ENCODE measurements around the gene OXCT2. TPM values are rescaled to one million over a fixed set of nuclear protein-coding genes. Genes with fewer than 3 reads are reported as not detected.
"Not testable (repeated sequence)": the region's sequence is repeated elsewhere in the genome, so short reads cannot be mapped to it uniquely, and the experiment has no call there.

The OXCT2 gene
- total RNA-seq: under 1 TPM; 0.16 to 0.44 (median 0.28) TPM
- 0.35 TPM for total RNA-seq (2013)
- 0 to 1.5 (median 0.15) reads per million in 29 experiments for total RNA-seq

GRCh38 chr1:39771022-39771532 is at the start of gene OXCT2:
Gene OXCT2 (minus strand): TSS chr1:39771348. CDS start chr1:39771255, 93 bp downstream.
- POLR2A ChIA-PET, H3K27ac Mint-ChIP-seq: not testable (repeated sequence)

GRCh38 chr1:39819091-39819812 is 48.1 kb upstream of the OXCT2 start:
- POLR2A ChIA-PET: no interaction called here
- Mint-ChIP-seq H3K27me3 (peaks cover 21% of the 10 kb centered on the region in 2 donors), H3K4me1 (peaks cover 5 to 17% (median 10%) of the 10 kb centered on the region in 3 donors), H3K4me3 (no peak overlapping the region), H3K9me3 (no peaks in the 10 kb centered on the region), H3K36me3 (no peaks in the 10 kb centered on the region), H3K27ac (no peak overlapping the region)
- no peaks in the 10 kb centered on the region for H3K9me3 ChIP-seq
- DNase-seq: peak in 3 of 35 experiments; percentile 2 to 9 (median 4)
- H3K27ac ChIP-seq (ENCODE audit: low read length): no peak overlapping the region
- WGBS (ENCODE audit: insufficient coverage): 67% methylated on average over 15 of the region's 22 CpGs
- CTCF ChIA-PET: interaction anchor here in 1 of 2 donors (0.6 to 1.1 kb wide), 2 partner anchors 155 to 462 kb away, joined by 3 read pairs; no protein-coding TSS in a partner anchor
- peaks cover 0 to 48% of the 10 kb centered on the region in 2 experiments for H3K27me3 ChIP-seq (replicated peaks in 1 of 2; ENCODE audit: control insufficient read depth in 2 of 2, extremely low read depth in 1 of 2, insufficient read depth in 2 of 2, low read length in 1 of 2)
- H3K4me1 ChIP-seq (ENCODE audit: control insufficient read depth in 1 of 2, extremely low read depth in 1 of 2, insufficient read depth in 2 of 2, low read length in 2 of 2): peaks cover 0 to 17% of the 10 kb centered on the region in 2 experiments
- H3K36me3 ChIP-seq (ENCODE audit: control insufficient read depth in 2 of 2, extremely low read depth in 1 of 2, insufficient read depth in 1 of 2, low read length in 1 of 2): no peaks in the 10 kb centered on the region
- no peak for ATAC-seq (replicated peaks in 1 of 4)
- no peak overlapping the region for H3K4me3 ChIP-seq (ENCODE audit: control insufficient read depth in 1 of 2, extremely low read depth in 1 of 2, low read length in 1 of 2)

More at GRCh38 chr1:39771022-39771532, at the start of gene OXCT2:
- H3K4me1 Mint-ChIP-seq; CTCF ChIA-PET; H3K9me3 ChIP-seq; H3K27me3 Mint-ChIP-seq; H3K9me3 Mint-ChIP-seq; H3K4me3 ChIP-seq (ENCODE audit: control insufficient read depth in 1 of 2, extremely low read depth in 1 of 2, low read length in 1 of 2); DNase-seq; H3K36me3 Mint-ChIP-seq; H3K4me1 ChIP-seq (ENCODE audit: control insufficient read depth in 1 of 2, extremely low read depth in 1 of 2, insufficient read depth in 2 of 2, low read length in 2 of 2); H3K27me3 ChIP-seq (replicated peaks in 1 of 2; ENCODE audit: control insufficient read depth in 2 of 2, extremely low read depth in 1 of 2, insufficient read depth in 2 of 2, low read length in 1 of 2); H3K36me3 ChIP-seq (ENCODE audit: control insufficient read depth in 2 of 2, extremely low read depth in 1 of 2, insufficient read depth in 1 of 2, low read length in 1 of 2); H3K27ac ChIP-seq (ENCODE audit: low read length): not testable (repeated sequence)
- H3K4me3 Mint-ChIP-seq: peak within 1 kb of the TSS in 2 of 3 donors; percentile 9 to 25
- ATAC-seq (replicated peaks in 1 of 4): peak in 2 of 4 experiments; percentile 31 to 40
- WGBS (ENCODE audit: insufficient coverage): 0% methylated on average over 3 of the region's 57 CpGs

GRCh38 chr1:39818482-39818881 is 47.3 kb upstream of the OXCT2 start:
- H3K4me1 ChIP-seq (ENCODE audit: control insufficient read depth in 1 of 2, extremely low read depth in 1 of 2, insufficient read depth in 2 of 2, low read length in 2 of 2): peaks cover 0 to 17% of the 10 kb centered on the region in 2 experiments
- peaks cover 0 to 48% of the 10 kb centered on the region in 2 experiments for H3K27me3 ChIP-seq (replicated peaks in 1 of 2; ENCODE audit: control insufficient read depth in 2 of 2, extremely low read depth in 1 of 2, insufficient read depth in 2 of 2, low read length in 1 of 2)
- WGBS (ENCODE audit: insufficient coverage): 100% methylated on average over 2 of the region's 2 CpGs
- CTCF ChIA-PET: interaction anchor here (1.2 to 2.2 kb wide), 2 partner anchors 28 to 84 kb away, joined by 3 to 10 read pairs; partner anchors contain the start of gene MYCL (in 1 of the 2)
- no peak overlapping the region for H3K27ac ChIP-seq (ENCODE audit: low read length)
- Mint-ChIP-seq H3K27me3 (peaks cover 19 to 21% of the 10 kb centered on the region in 2 donors), H3K4me1 (peaks cover 5 to 17% (median 10%) of the 10 kb centered on the region in 3 donors), H3K36me3 (no peaks in the 10 kb centered on the region), H3K4me3 (no peak overlapping the region), H3K27ac (no peak overlapping the region), H3K9me3 (no peaks in the 10 kb centered on the region)
- ATAC-seq (replicated peaks in 1 of 4): no peak
- no peak overlapping the region for H3K4me3 ChIP-seq (ENCODE audit: control insufficient read depth in 1 of 2, extremely low read depth in 1 of 2, low read length in 1 of 2)
- DNase-seq: no peak
- POLR2A ChIA-PET: no interaction called here
- H3K9me3 ChIP-seq: no peaks in the 10 kb centered on the region
- no peaks in the 10 kb centered on the region for H3K36me3 ChIP-seq (ENCODE audit: control insufficient read depth in 2 of 2, extremely low read depth in 1 of 2, insufficient read depth in 1 of 2, low read length in 1 of 2)

GRCh38 chr1:39817091-39817932 is 46.2 kb upstream of the OXCT2 start:
- peak; percentile 42 to 78 (median 59) for DNase-seq
- peak overlapping the region in 1 of 2 donors; percentile 23 for H3K4me3 ChIP-seq (ENCODE audit: control insufficient read depth in 1 of 2, extremely low read depth in 1 of 2, low read length in 1 of 2)
- H3K4me1 ChIP-seq (ENCODE audit: control insufficient read depth in 1 of 2, extremely low read depth in 1 of 2, insufficient read depth in 2 of 2, low read length in 2 of 2): peaks cover 0 to 17% of the 10 kb centered on the region in 2 experiments
- Mint-ChIP-seq H3K27me3 (peaks cover 16 to 24% of the 10 kb centered on the region in 2 donors), H3K4me3 (peak overlapping the region; percentile 67 to 83 (median 78)), H3K27ac (peak overlapping the region; percentile 87 to 92), H3K4me1 (peaks cover 5 to 17% (median 10%) of the 10 kb centered on the region in 3 donors)
- ATAC-seq (replicated peaks in 1 of 4): peak; percentile 84 to 94 (median 87)
- 41% methylated on average over 15 of the region's 24 CpGs for WGBS (ENCODE audit: insufficient coverage)
- ChIA-PET POLR2A (interaction anchor here in 1 of 2 donors (0.5 to 0.6 kb wide), 2 partner anchors 84 to 122 kb away, joined by 3 read pairs; partner anchors contain the start of gene MYCL), CTCF (interaction anchor here (0.6 to 2.2 kb wide), 9 partner anchors 19 to 929 kb away, joined by 3 to 11 read pairs (median 3); partner anchors contain the start of gene MYCL (in 1 of the 2))
- H3K9me3 Mint-ChIP-seq; H3K36me3 ChIP-seq (ENCODE audit: control insufficient read depth in 2 of 2, extremely low read depth in 1 of 2, insufficient read depth in 1 of 2, low read length in 1 of 2); H3K36me3 Mint-ChIP-seq; H3K9me3 ChIP-seq: not testable (repeated sequence)
- H3K27ac ChIP-seq (ENCODE audit: low read length): peak overlapping the region; percentile 54
- peaks cover 0 to 48% of the 10 kb centered on the region in 2 experiments for H3K27me3 ChIP-seq (replicated peaks in 1 of 2; ENCODE audit: control insufficient read depth in 2 of 2, extremely low read depth in 1 of 2, insufficient read depth in 2 of 2, low read length in 1 of 2)

GRCh38 chr1:39816415-39817090 is 45.4 kb upstream of the OXCT2 start:
- Mint-ChIP-seq H3K36me3 (no peaks in the 10 kb centered on the region), H3K4me3 (peak overlapping the region; percentile 67 to 83 (median 78)), H3K27ac (no peak overlapping the region), H3K9me3 (no peaks in the 10 kb centered on the region), H3K4me1 (peaks cover 5 to 17% (median 10%) of the 10 kb centered on the region in 3 donors), H3K27me3 (peaks cover 13 to 21% of the 10 kb centered on the region in 2 donors)
- Histone ChIP-seq H3K9me3 (no peaks in the 10 kb centered on the region), H3K4me1 (ENCODE audit: control insufficient read depth in 1 of 2, extremely low read depth in 1 of 2, insufficient read depth in 2 of 2, low read length in 2 of 2) (peaks cover 0 to 17% of the 10 kb centered on the region in 2 experiments), H3K27ac (ENCODE audit: low read length) (no peak overlapping the region), H3K36me3 (ENCODE audit: control insufficient read depth in 2 of 2, extremely low read depth in 1 of 2, insufficient read depth in 1 of 2, low read length in 1 of 2) (no peaks in the 10 kb centered on the region), H3K4me3 (ENCODE audit: control insufficient read depth in 1 of 2, extremely low read depth in 1 of 2, low read length in 1 of 2) (peak overlapping the region in 1 of 2 donors; percentile 23), H3K27me3 (replicated peaks in 1 of 2; ENCODE audit: control insufficient read depth in 2 of 2, extremely low read depth in 1 of 2, insufficient read depth in 2 of 2, low read length in 1 of 2) (peaks cover 0 to 48% of the 10 kb centered on the region in 2 experiments)
- peak in 33 of 35 experiments; percentile 11 to 76 (median 44) for DNase-seq
- ATAC-seq (replicated peaks in 1 of 4): peak; percentile 71 to 74 (median 72)
- POLR2A ChIA-PET: no interaction called here
- CTCF ChIA-PET: interaction anchor here in 1 of 2 donors (1.6 to 2.2 kb wide), 2 partner anchors 29 to 86 kb away, joined by 10 to 11 read pairs; partner anchors contain the start of gene MYCL
- WGBS (ENCODE audit: insufficient coverage): 8% methylated on average over 4 of the region's 11 CpGs
